DOHH2 (cell line): Measurements from ENCODE around the gene SEC14L1.

Experiments
- H3F3A ChIP-seq: fragments of 200-600 bp; sonication (generic), shearing (Covaris generic); 2 replicates; pipeline ENCODE4 v1.6.0; 2016; ENCODE audit warnings: antibody characterized with exemption, mild to moderate bottlenecking; ENCODE audit not compliant: control insufficient read depth, insufficient read depth
- H3K27ac ChIP-seq: fragments of 200-600 bp; sonication (generic); 2 replicates; pipeline ENCODE4 v1.5.1; 2014; ENCODE audit warnings: low read depth, mild to moderate bottlenecking, low read length, moderate library complexity
- H3K27me3 ChIP-seq: fragments of 200-600 bp; sonication (generic); 2 replicates; pipeline ENCODE4 v1.6.1; 2014; ENCODE audit warnings: mild to moderate bottlenecking, low read length, mixed read lengths; ENCODE audit not compliant: control insufficient read depth
- H3K36me3 ChIP-seq: fragments of 200-600 bp; sonication (generic); 2 replicates; pipeline ENCODE4 v1.6.1; 2014; ENCODE audit warnings: mild to moderate bottlenecking, low read length, moderate library complexity, mixed read lengths; ENCODE audit not compliant: control insufficient read depth
- H3K4me1 ChIP-seq: fragments of 200-600 bp; sonication (generic); 2 replicates; pipeline ENCODE4 v1.6.1; 2014; ENCODE audit warnings: mild to moderate bottlenecking, low read length, mixed read lengths; ENCODE audit not compliant: control insufficient read depth
- H3K4me2 ChIP-seq: fragments of 200-600 bp; sonication (generic); 2 replicates; pipeline ENCODE4 v1.6.0; 2014; ENCODE audit warnings: mild to moderate bottlenecking, low read length, moderate library complexity
- H3K4me3 ChIP-seq: fragments of 200-600 bp; sonication (generic); 2 replicates; pipeline ENCODE4 v1.5.1; 2014; ENCODE audit warnings: mild to moderate bottlenecking, low read length, mixed read lengths
- H3K79me2 ChIP-seq: fragments of 200-600 bp; sonication (generic); 2 replicates; pipeline ENCODE4 v1.6.1; 2014; ENCODE audit warnings: mild to moderate bottlenecking, low read length, mixed read lengths; ENCODE audit not compliant: control insufficient read depth
- H3K9me2 ChIP-seq: fragments of 200-600 bp; sonication (generic); replicated peaks from 2 replicates; pipeline ENCODE4 v1.6.1; 2014; ENCODE audit warnings: mild to moderate bottlenecking, low read length, mixed read lengths; ENCODE audit not compliant: control insufficient read depth
- H3K9me3 ChIP-seq: fragments of 200-600 bp; sonication (generic); 2 replicates; pipeline ENCODE4 v1.6.1; 2014; ENCODE audit warnings: antibody characterized with exemption, low read length, mixed read lengths; ENCODE audit not compliant: control insufficient read depth, insufficient read depth
- H4K20me1 ChIP-seq: fragments of 200-600 bp; sonication (generic); 2 replicates; pipeline ENCODE4 v1.6.0; 2014; ENCODE audit warnings: low read depth, mild to moderate bottlenecking, antibody characterized with exemption, low read length, moderate library complexity; ENCODE audit not compliant: control insufficient read depth, insufficient read depth
- CTCF ChIP-seq: fragments of 200-600 bp; sonication (generic); IDR thresholded peaks from one replicate; pipeline ENCODE4 v1.5.1; 2014; ENCODE audit warnings: antibody characterized with exemption, mild to moderate bottlenecking, low read depth, low read length; ENCODE audit not compliant: poor library complexity, severe bottlenecking
- EZH2phosphoT487 ChIP-seq: fragments of 200-600 bp; sonication (generic); IDR thresholded peaks from 2 replicates; pipeline ENCODE4 v1.6.1; 2017; ENCODE audit warnings: borderline replicate concordance, mild to moderate bottlenecking, antibody characterized with exemption, low read length, moderate library complexity, mixed read lengths

Gene SEC14L1

GRCh38 chr17:77200711-77201110 lies 59.9 kb downstream of the SEC14L1 start:
- H3K9me2 ChIP-seq = no peaks in the 10 kb centered on the region
- peaks cover 16% of the 10 kb centered on the region for H3F3A ChIP-seq
- no peaks in the 10 kb centered on the region for H4K20me1 ChIP-seq
- H3K27me3 ChIP-seq = no peaks in the 10 kb centered on the region
- H3K79me2 ChIP-seq = peaks cover 20% of the 10 kb centered on the region
- peaks cover 28% of the 10 kb centered on the region for H3K4me1 ChIP-seq
- peaks cover 91% of the 10 kb centered on the region for H3K36me3 ChIP-seq
- H3K4me2 ChIP-seq = no peak overlapping the region
- TF ChIP-seq CTCF (no peak), EZH2phosphoT487 (no peak)
- no peaks in the 10 kb centered on the region for H3K9me3 ChIP-seq
- no peak overlapping the region for H3K4me3 ChIP-seq
- no peak overlapping the region for H3K27ac ChIP-seq

DNA sequence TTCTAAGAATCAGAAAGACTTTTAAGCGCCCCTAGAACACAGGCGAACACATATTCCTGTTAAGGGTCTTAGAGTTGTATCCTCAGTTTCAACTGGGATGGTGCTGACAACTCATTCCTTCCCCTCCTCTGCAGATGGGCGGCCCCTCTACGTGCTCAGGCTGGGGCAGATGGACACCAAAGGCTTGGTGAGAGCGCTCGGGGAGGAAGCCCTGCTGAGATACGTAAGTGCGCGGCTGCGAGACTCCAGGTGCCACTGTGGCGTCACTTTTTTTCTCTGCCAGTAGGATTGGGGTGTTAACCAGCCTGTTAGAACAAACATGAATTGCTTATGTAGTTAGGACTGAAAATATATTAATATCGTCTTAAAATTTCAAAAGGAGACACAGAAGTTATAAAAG lies 62.7 kb downstream of the SEC14L1 start:
- Histone ChIP-seq H3K27me3 (no peaks in the 10 kb centered on the region), H3K36me3 (peaks cover 91% of the 10 kb centered on the region), H3K4me3 (no peak overlapping the region), H3K9me3 (no peaks in the 10 kb centered on the region), H3K79me2 (peaks cover 27% of the 10 kb centered on the region), H3F3A (peaks cover 27% of the 10 kb centered on the region), H4K20me1 (no peaks in the 10 kb centered on the region), H3K4me2 (no peak overlapping the region), H3K27ac (no peak overlapping the region), H3K9me2 (no peaks in the 10 kb centered on the region), H3K4me1 (peaks cover 48% of the 10 kb centered on the region)
- TF ChIP-seq CTCF = no peak
- TF ChIP-seq EZH2phosphoT487 = no peak

GRCh38 chr17:77203846-77204245 lies 63.1 kb downstream of the SEC14L1 start:
- Histone ChIP-seq H3K36me3 (peaks cover 95% of the 10 kb centered on the region), H3K27ac (no peak overlapping the region), H3K9me3 (no peaks in the 10 kb centered on the region), H4K20me1 (no peaks in the 10 kb centered on the region), H3F3A (peaks cover 31% of the 10 kb centered on the region), H3K4me2 (no peak overlapping the region), H3K4me1 (peaks cover 52% of the 10 kb centered on the region), H3K27me3 (no peaks in the 10 kb centered on the region), H3K9me2 (no peaks in the 10 kb centered on the region), H3K79me2 (peaks cover 27% of the 10 kb centered on the region), H3K4me3 (no peak overlapping the region)
- TF ChIP-seq CTCF (no peak), EZH2phosphoT487 (no peak)

GRCh38 chr17:77204536-77204935 lies 63.8 kb downstream of the SEC14L1 start:
- Histone ChIP-seq H3K4me3 (0 out of 2 replicates have a peak overlapping the region, but pooled peaks have one; percentile 26), H4K20me1 (no peaks in the 10 kb centered on the region), H3K79me2 (peaks cover 34% of the 10 kb centered on the region), H3K9me2 (no peaks in the 10 kb centered on the region), H3K4me2 (peak overlapping the region; percentile 61), H3K36me3 (peaks cover 96% of the 10 kb centered on the region), H3K9me3 (no peaks in the 10 kb centered on the region), H3K4me1 (peaks cover 59% of the 10 kb centered on the region), H3K27ac (peak overlapping the region; percentile 84), H3F3A (peaks cover 38% of the 10 kb centered on the region), H3K27me3 (no peaks in the 10 kb centered on the region)
- TF ChIP-seq CTCF (no peak), EZH2phosphoT487 (no peak)
